OCI-LY7 (cell line): ENCODE data around the gene SETDB1. TPM values are rescaled to one million over a fixed set of nuclear protein-coding genes. Genes with fewer than 3 reads are reported as not detected.

Experiments used
- BruUV-seq: library from RNA; stranded (reverse); fragments of 400-500 nt; replicated peaks from 2 replicates; lab custom pipeline; 2021; lab: Mats Ljungman, UMichigan
- CTCF ChIA-PET: fragments of 300-600 bp; sonication (Branson Sonifier 250); formaldehyde crosslinking; loops from one replicate; lab custom pipeline; 2022; ENCODE audit warnings: antibody characterized with exemption; ENCODE audit not compliant: unreplicated experiment; lab: Charles Lee
- POLR2A ChIA-PET: fragments of 300-600 bp; sonication (Branson Sonifier 250); formaldehyde crosslinking; loops from one replicate; lab custom pipeline; 2022; ENCODE audit warnings: antibody characterized with exemption; lab: Charles Lee
- DNase-seq: peaks from one replicate; pipeline ENCODE4 v3.0.0-alpha.2; 2015; ENCODE audit warnings: low spot score
- H2AFZ ChIP-seq: fragments of 200-600 bp; sonication (generic), shearing (Covaris generic); 2 replicates; pipeline ENCODE4 v1.6.1; 2014; ENCODE audit warnings: mild to moderate bottlenecking, antibody characterized with exemption, low read length, moderate library complexity
- H3K27ac ChIP-seq: fragments of 200-600 bp; sonication (generic); 2 replicates; pipeline ENCODE4 v1.5.1; 2014; ENCODE audit warnings: mixed run types, low read depth, mild to moderate bottlenecking, moderate library complexity, low read length, inconsistent platforms; ENCODE audit not compliant: poor library complexity, severe bottlenecking
- H3K36me3 ChIP-seq: fragments of 200-600 bp; sonication (generic); 2 replicates; pipeline ENCODE4 v1.6.1; 2014; ENCODE audit warnings: mild to moderate bottlenecking, antibody characterized with exemption, low read length, moderate library complexity, mixed read lengths; ENCODE audit not compliant: insufficient read depth
- H3K4me1 ChIP-seq: fragments of 200-600 bp; sonication (generic); 2 replicates; pipeline ENCODE4 v1.5.1; 2014; ENCODE audit warnings: mild to moderate bottlenecking, low read length; ENCODE audit not compliant: insufficient read depth, poor library complexity, severe bottlenecking
- H3K4me2 ChIP-seq: fragments of 200-600 bp; sonication (generic); 2 replicates; pipeline ENCODE4 v1.6.1; 2014; ENCODE audit warnings: mild to moderate bottlenecking, low read length
- H3K4me3 ChIP-seq: fragments of 200-600 bp; sonication (generic); 2 replicates; pipeline ENCODE4 v1.5.1; 2014; ENCODE audit warnings: mild to moderate bottlenecking, low read depth, low read length; ENCODE audit not compliant: poor library complexity, severe bottlenecking
- H3K79me2 ChIP-seq: fragments of 200-600 bp; sonication (generic); 2 replicates; pipeline ENCODE4 v1.6.1; 2016; ENCODE audit warnings: low read depth, mild to moderate bottlenecking, low read length, moderate library complexity, mixed read lengths; ENCODE audit not compliant: insufficient read depth
- H3K9me2 ChIP-seq: fragments of 200-600 bp; sonication (generic); 2 replicates; pipeline ENCODE4 v1.6.1; 2016; ENCODE audit warnings: mild to moderate bottlenecking, low read length, mixed read lengths; ENCODE audit not compliant: insufficient read depth
- H3K9me3 ChIP-seq: fragments of 200-600 bp; sonication (generic); 2 replicates; pipeline ENCODE4 v1.6.1; 2014; ENCODE audit warnings: mild to moderate bottlenecking, mixed run types, low read length, mixed read lengths
- H4K20me1 ChIP-seq: fragments of 200-600 bp; sonication (generic); 2 replicates; pipeline ENCODE4 v1.6.1; 2014; ENCODE audit warnings: mild to moderate bottlenecking, antibody characterized with exemption, low read length, moderate library complexity, mixed read lengths; ENCODE audit not compliant: insufficient read depth
- CTCF ChIP-seq: fragments of 200-600 bp; sonication (generic); conservative IDR thresholded peaks from 2 replicates; pipeline ENCODE4 v1.5.1; 2014; ENCODE audit warnings: mild to moderate bottlenecking, antibody characterized with exemption, low read length, moderate library complexity, mixed read lengths
- EZH2phosphoT487 ChIP-seq: fragments of 200-600 bp; sonication (generic); IDR thresholded peaks from 2 replicates; pipeline ENCODE4 v1.6.1; 2018; ENCODE audit warnings: low read depth, borderline replicate concordance, mild to moderate bottlenecking, mixed run types, antibody characterized with exemption, low read length, moderate library complexity, mixed read lengths
- intact Hi-C: fragments of 100-400 bp; cut with micrococcal nuclease; formaldehyde crosslinking; loops from one replicate; pipeline ENCODE4 v1.10.0; 2022; ENCODE audit not compliant: unreplicated experiment
- total RNA-seq, 2 experiments: library from RNA; depleted of rRNA in 1 of 2; stranded (reverse); fragments of >200 nt in 1 of 2; shearing (Covaris generic) in 1 of 2; gene quantifications; 2 replicates each; pipeline ENCODE4 v1.2.3, GENCODE V29; 2014 to 2022

SETDB1 gene
- total RNA-seq, 2 experiments from 2014 or later: 66.8 to 81.1 TPM

DNA sequence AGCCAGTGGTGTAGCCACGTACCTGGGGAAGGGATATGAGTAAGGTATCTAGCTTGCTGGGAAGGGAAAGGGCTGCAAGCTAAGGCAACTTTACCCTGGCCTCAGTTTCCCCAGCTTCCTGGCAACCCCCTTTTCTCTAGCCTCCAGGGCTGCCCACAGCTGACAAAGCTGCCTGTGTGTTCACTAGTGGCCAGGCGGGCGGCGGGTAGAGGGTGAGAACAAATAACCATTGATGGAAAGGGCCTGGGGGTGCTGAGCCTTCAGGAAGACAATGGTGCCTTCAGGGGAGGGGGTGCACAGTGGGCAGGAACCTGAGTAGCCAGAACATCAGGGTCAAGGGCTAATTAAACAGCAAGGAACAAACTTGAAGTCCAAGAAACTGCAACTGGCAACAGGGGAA lies 42.3 kb downstream of the SETDB1 start:
- TF ChIP-seq CTCF (no peak), EZH2phosphoT487 (no peak)
- DNase-seq: no peak
- H3K4me2 ChIP-seq: no peak overlapping the region
- POLR2A ChIA-PET: no interaction called here
- BruUV-seq: no TSS peak
- no peaks in the 10 kb centered on the region for H3K9me2 ChIP-seq
- H3K9me3 ChIP-seq: no peaks in the 10 kb centered on the region
- peaks cover 56% of the 10 kb centered on the region for H3K36me3 ChIP-seq
- no peak overlapping the region for H2AFZ ChIP-seq
- intact Hi-C loops: no loop called here
- CTCF ChIA-PET: no interaction called here
- no peaks in the 10 kb centered on the region for H4K20me1 ChIP-seq
- H3K27ac ChIP-seq: no peak overlapping the region
- H3K4me1 ChIP-seq: peaks cover 17% of the 10 kb centered on the region
- H3K4me3 ChIP-seq: no peak overlapping the region
- peaks cover 34% of the 10 kb centered on the region; the same call in 1 of the 2 replicates for H3K79me2 ChIP-seq

DNA sequence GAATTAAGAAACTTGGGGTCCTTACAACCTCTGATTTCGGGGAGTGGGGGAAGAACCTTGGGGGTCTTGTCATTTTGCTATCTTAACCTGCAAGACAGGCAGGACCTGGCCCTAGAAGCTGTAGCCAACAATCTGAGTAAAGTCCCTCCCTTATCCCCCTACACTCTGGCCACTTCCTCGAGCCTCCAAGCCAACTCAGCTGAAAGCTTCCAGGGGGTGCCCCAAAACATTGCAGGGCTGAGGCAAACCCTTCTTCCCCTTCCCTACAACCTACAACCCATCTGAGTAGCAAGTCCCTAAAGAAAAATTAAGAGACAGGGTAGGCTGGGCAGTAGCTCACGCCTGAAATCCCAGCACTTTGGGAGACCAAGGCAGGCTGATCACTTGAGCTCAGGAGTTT lies 43.5 kb downstream of the SETDB1 start:
- intact Hi-C loops: loop anchor here (10.0 kb wide), 1 partner anchor 505 kb away; no protein-coding TSS in a partner anchor
- H3K79me2 ChIP-seq: peaks cover 40% of the 10 kb centered on the region; the same call in 1 of the 2 replicates
- POLR2A ChIA-PET: interaction anchor here (0.7 kb wide), 2 partner anchors 19 to 55 kb away, joined by 3 read pairs; no protein-coding TSS in a partner anchor

More for the DNA sequence above, 43.5 kb downstream of the SETDB1 start:
- peaks cover 17% of the 10 kb centered on the region for H3K4me1 ChIP-seq
- H3K4me2 ChIP-seq: no peak overlapping the region
- no peaks in the 10 kb centered on the region for H4K20me1 ChIP-seq
- no TSS peak for BruUV-seq
- TF ChIP-seq EZH2phosphoT487 (no peak), CTCF (no peak)
- CTCF ChIA-PET: no interaction called here
- no peak overlapping the region for H2AFZ ChIP-seq
- DNase-seq: no peak
- H3K4me3 ChIP-seq: no peak overlapping the region
- H3K9me2 ChIP-seq: no peaks in the 10 kb centered on the region
- no peak overlapping the region for H3K27ac ChIP-seq
- peaks cover 45% of the 10 kb centered on the region for H3K36me3 ChIP-seq
- H3K9me3 ChIP-seq: no peaks in the 10 kb centered on the region
